WTC11 (cell line): ENCODE measurements around the gene SGMS1.
"Not testable (repeated sequence)": the region's sequence is repeated elsewhere in the genome, so short reads cannot be mapped to it uniquely, and the experiment has no call there.

Source experiments
- STAT6 ChIP-seq: sonication (generic); formaldehyde crosslinking; conservative IDR thresholded peaks from 2 replicates; pipeline ENCODE4 v1.8.1; 2023; ENCODE audit warnings: mild to moderate bottlenecking, low read depth, missing genetic modification reagents, moderate library complexity
- TCF7 ChIP-seq: sonication (generic); formaldehyde crosslinking; IDR thresholded peaks from 2 replicates; pipeline ENCODE4 v1.8.0; 2022; ENCODE audit warnings: mild to moderate bottlenecking, low read depth, missing genetic modification reagents, moderate library complexity
- TF ChIP-seq, protein P1 (sequence below): sonication (generic); formaldehyde crosslinking; IDR thresholded peaks from 2 replicates; pipeline ENCODE4 v1.8.1; 2022; ENCODE audit warnings: mild to moderate bottlenecking, moderate library complexity, missing genetic modification reagents

DNA sequence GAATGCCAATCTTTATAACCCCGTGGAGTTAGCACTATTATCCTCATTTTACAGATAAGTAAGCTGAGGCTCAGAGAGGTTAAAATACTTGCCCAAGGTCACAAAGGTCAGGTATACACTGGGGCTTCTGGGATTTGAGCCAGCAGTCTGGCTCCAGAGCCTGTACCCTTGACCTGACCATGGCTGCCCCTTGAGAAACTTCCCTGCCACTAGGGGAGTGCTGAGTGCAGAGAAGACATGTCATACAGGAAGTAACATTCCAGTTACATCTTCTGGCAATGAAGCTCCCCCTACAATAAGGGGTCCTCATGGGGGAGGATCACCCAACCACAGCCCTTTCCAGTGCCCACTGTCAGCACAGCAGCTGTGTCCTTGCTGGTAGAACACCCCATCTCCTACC is 43.6 kb upstream of the SGMS1 start:
- TF ChIP-seq, protein P1, sequence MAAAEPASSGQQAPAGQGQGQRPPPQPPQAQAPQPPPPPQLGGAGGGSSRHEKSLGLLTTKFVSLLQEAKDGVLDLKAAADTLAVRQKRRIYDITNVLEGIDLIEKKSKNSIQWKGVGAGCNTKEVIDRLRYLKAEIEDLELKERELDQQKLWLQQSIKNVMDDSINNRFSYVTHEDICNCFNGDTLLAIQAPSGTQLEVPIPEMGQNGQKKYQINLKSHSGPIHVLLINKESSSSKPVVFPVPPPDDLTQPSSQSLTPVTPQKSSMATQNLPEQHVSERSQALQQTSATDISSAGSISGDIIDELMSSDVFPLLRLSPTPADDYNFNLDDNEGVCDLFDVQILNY (CRISPR knock-in tag): not testable (repeated sequence)
- not testable (repeated sequence) for TF ChIP-seq TCF7, STAT6 (CRISPR knock-in tag)
